Ovary (tissue), 9 donors: ENCODE data around the gene CFAP43. TPM values are rescaled to one million over a fixed set of nuclear protein-coding genes. Genes with fewer than 3 reads are reported as not detected.

Experiments used
- DNase-seq, 5 donors: peaks; one replicate each; pipeline ENCODE4 v3.0.0-alpha.2; 2019 to 2020
- H3K27ac ChIP-seq, 2 donors: fragments of 200-600 bp; one replicate each; pipeline versions ENCODE4 v1.5.1 to v1.8.0; 2019 to 2022
- H3K27me3 ChIP-seq: fragments of 200-600 bp; one replicate; pipeline ENCODE4 v1.8.0; 2022
- H3K36me3 ChIP-seq: fragments of 200-600 bp; sonication (generic); one replicate; pipeline ENCODE4 v1.5.1; 2019
- H3K4me1 ChIP-seq: one replicate; pipeline ENCODE4 v1.8.1; 2013; ENCODE audit warnings: mild to moderate bottlenecking, moderate library complexity; ENCODE audit not compliant: insufficient read depth
- H3K4me3 ChIP-seq: fragments of 200-600 bp; sonication (generic); one replicate; pipeline ENCODE4 v1.5.1; 2017
- H3K9me3 ChIP-seq, 2 donors: fragments of 200-600 bp in 1 of 2; sonication (generic) in 1 of 2; one replicate each; pipeline versions ENCODE4 v1.5.1 to v1.8.1; 2013 to 2019; ENCODE audit warnings: mild to moderate bottlenecking in 1 of 2, moderate library complexity in 1 of 2
- EP300 ChIP-seq: sonication (generic); formaldehyde crosslinking; IDR thresholded peaks from one replicate; pipeline ENCODE4 v1.6.1; 2017; ENCODE audit warnings: antibody characterized with exemption
- POLR2A ChIP-seq: fragments of 450-650 bp; IDR thresholded peaks from one replicate; pipeline ENCODE4 v1.6.1; 2017; ENCODE audit warnings: antibody characterized with exemption, mild to moderate bottlenecking, moderate library complexity
- WGBS, 3 donors: extraction: QIAGEN DNeasy Blood & Tissue Kit in 1 of 3; methylation state at CpG; one replicate each; pipeline versions ENCODE4 v1.1.5 to v1.1.7; 2013 to 2017; 5-methylcytosine and 5-hydroxymethylcytosine counted together
- intact Hi-C, 4 donors: fragments of 100-400 bp; cut with DNase I; formaldehyde crosslinking; loops; one replicate each; pipeline versions ENCODE4 v1.11.0 to v1.15.1; 2022 to 2023
- polyA plus RNA-seq, 2 donors: library from polyadenylated mRNA; stranded (reverse); fragments of 200-250 nt in 1 of 2; fragments of 350-450 nt in 1 of 2; fragmentation: Illumina TruSeq in 1 of 2; extraction: RNeasy Lipid Tissue Mini Kit (QIAGEN cat#74804) in 1 of 2; gene quantifications; one replicate each; pipeline ENCODE4 v1.2.3, GENCODE V29; 2013 to 2014
- total RNA-seq, 7 donors: library from RNA; depleted of rRNA in 2 of 7; stranded (reverse); fragments of >200 nt in 2 of 7; fragmentation: NEBNext Ultra II Directional in 3 of 7; extraction: Animal tissue kit (Norgen Biotek cat#: 25700) in 3 of 7; gene quantifications; one replicate each; pipeline versions ENCODE4 v1.1.0 to v1.2.4, GENCODE V29; 2016 to 2023
- TF ChIP-seq, protein P1 (sequence below), 3 donors: fragments of 450-650 bp in 2 of 3; fragments of 200-600 bp in 1 of 3; IDR thresholded peaks; one replicate each; pipeline versions ENCODE4 v1.5.1 to v1.8.0; 2016 to 2022; ENCODE audit warnings: antibody characterized with exemption in 3 of 3, mild to moderate bottlenecking in 1 of 3
- donor health status: DM: no; HTN: no; CAD: no; lungs with moderate emphysema.
- donor health status: DM: no; HTN: no; CAD: no.
- donor health status: Bipolar disorder and iron deficiency.
- donor health status: DM: yes; HTN: yes; CAD: no.
- donor health status: DM: no; HTN: no; CAD: no.
- donor health status: DM: yes; HTN: yes; CAD: no.

CFAP43 gene
- total and polyA plus RNA-seq, 9 donors = 1.1 to 58.6 (median 2.6) TPM

DNA sequence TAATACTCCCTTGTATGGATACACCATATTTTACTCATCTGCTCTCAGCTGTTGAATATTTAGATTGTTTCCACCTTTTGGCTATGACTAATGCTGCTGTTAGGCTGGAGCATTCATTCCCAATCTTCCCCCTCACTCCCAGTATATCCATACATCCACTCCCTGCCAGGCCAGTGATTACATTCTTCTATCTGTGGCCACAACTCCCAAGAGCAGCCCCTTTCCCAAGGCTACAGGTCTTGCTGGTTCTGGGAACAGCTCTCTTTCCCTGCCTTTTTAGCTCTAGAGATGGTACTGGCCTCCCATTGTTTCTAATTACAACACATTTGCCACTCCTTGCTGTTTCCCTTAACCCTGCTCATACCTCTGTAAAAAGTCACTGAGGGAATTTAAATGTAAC, 82.0 kb downstream of the CFAP43 start:
- TF ChIP-seq, protein P1, sequence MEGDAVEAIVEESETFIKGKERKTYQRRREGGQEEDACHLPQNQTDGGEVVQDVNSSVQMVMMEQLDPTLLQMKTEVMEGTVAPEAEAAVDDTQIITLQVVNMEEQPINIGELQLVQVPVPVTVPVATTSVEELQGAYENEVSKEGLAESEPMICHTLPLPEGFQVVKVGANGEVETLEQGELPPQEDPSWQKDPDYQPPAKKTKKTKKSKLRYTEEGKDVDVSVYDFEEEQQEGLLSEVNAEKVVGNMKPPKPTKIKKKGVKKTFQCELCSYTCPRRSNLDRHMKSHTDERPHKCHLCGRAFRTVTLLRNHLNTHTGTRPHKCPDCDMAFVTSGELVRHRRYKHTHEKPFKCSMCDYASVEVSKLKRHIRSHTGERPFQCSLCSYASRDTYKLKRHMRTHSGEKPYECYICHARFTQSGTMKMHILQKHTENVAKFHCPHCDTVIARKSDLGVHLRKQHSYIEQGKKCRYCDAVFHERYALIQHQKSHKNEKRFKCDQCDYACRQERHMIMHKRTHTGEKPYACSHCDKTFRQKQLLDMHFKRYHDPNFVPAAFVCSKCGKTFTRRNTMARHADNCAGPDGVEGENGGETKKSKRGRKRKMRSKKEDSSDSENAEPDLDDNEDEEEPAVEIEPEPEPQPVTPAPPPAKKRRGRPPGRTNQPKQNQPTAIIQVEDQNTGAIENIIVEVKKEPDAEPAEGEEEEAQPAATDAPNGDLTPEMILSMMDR (IDR thresholded peaks at IDR 0.05) = no peak
- TF ChIP-seq EP300 (no peak), POLR2A (no peak)
- DNase-seq = no peak
- no peaks in the 10 kb centered on the region for H3K36me3 ChIP-seq
- no peaks in the 10 kb centered on the region for H3K9me3 ChIP-seq
- no peaks in the 10 kb centered on the region for H3K4me1 ChIP-seq
- H3K4me3 ChIP-seq = no peak overlapping the region
- H3K27me3 ChIP-seq = no peaks in the 10 kb centered on the region
- H3K27ac ChIP-seq = no peak overlapping the region
- intact Hi-C loops = no loop called here

DNA sequence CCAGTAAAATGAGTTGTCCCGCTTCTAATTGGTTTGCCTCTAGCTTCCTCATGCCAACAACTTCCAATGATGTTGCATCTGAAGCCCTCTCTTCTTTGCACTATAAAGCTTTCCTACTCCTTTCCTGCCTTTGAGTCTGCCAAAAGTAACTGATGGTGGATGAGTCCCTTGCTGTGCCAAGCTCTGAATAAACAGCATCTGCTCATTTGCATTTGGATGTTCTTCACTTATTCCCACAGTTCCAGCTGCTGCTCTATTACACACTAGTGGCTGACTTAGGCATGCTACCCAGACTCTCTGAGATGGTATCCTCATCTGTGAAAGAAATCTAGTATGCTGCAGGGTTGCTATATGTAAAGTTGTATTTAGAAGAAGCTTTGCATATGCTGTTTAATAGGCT, 85.3 kb downstream of the CFAP43 start:
- no peak for DNase-seq
- no peaks in the 10 kb centered on the region for H3K27me3 ChIP-seq
- TF ChIP-seq EP300 (no peak), POLR2A (no peak)
- TF ChIP-seq, protein P1 (IDR thresholded peaks at IDR 0.05) = no peak
- no peaks in the 10 kb centered on the region for H3K9me3 ChIP-seq
- no peak overlapping the region for H3K4me3 ChIP-seq
- 87 to 89% (median 87%) methylated on average over 1 of the region's 1 CpG for WGBS, 3 donors
- no peak overlapping the region for H3K27ac ChIP-seq
- no peaks in the 10 kb centered on the region for H3K4me1 ChIP-seq
- intact Hi-C loops = no loop called here
- H3K36me3 ChIP-seq = no peaks in the 10 kb centered on the region

DNA sequence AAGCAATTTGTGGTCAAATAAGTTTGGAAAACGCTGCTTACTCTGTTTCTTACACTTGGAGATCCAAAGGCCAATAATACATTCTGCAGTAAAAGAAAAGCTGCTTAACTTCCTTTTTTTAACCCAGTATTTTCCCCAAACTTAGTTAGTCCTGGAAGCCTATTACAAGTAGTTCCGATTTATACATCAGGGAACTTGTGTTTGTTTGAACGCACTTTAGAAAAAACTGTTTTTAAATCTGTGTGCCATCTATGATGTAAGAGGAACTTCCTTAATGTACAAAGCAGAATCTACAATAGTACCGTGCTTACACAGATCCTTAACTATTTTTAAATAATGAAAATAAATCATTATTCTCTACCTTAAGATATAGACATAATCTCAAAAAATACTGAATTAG, 87.2 kb downstream of the CFAP43 start:
- intact Hi-C loops = no loop called here
- no peaks in the 10 kb centered on the region for H3K36me3 ChIP-seq
- H3K4me3 ChIP-seq = no peak overlapping the region
- no peaks in the 10 kb centered on the region for H3K4me1 ChIP-seq
- H3K9me3 ChIP-seq = no peaks in the 10 kb centered on the region
- H3K27ac ChIP-seq = no peak overlapping the region
- whole genome bisulfite sequencing, 3 donors = 72 to 78% (median 77%) methylated on average over 4 of the region's 4 CpGs
- H3K27me3 ChIP-seq = no peaks in the 10 kb centered on the region
- TF ChIP-seq, protein P1 (IDR thresholded peaks at IDR 0.05) = no peak
- TF ChIP-seq EP300 = no peak
- TF ChIP-seq POLR2A = no peak
- no peak for DNase-seq

DNA sequence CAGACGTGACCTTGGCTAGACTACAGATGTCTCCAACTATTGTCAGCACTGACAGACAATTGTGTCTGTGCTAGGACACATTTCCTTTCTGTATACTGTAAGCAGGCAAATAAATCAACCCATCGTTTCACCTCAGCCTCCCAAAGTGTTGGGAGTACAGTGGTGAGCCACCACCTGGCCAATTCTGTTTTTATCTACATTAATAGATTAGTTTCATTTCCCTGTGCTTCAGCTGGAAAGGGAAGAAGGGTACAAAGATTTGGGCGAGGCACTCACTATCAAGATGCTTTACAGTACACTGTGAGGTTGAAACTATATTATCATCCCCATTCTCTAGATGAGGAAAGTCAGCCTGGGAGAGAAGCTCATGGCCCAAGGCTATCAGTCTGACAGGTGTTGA, 88.3 kb downstream of the CFAP43 start:
- TF ChIP-seq EP300 (no peak), POLR2A (no peak)
- TF ChIP-seq, protein P1 (IDR thresholded peaks at IDR 0.05) = no peak
- Histone ChIP-seq H3K4me1 (no peaks in the 10 kb centered on the region), H3K9me3 (no peaks in the 10 kb centered on the region), H3K27me3 (no peaks in the 10 kb centered on the region), H3K4me3 (no peak overlapping the region), H3K36me3 (no peaks in the 10 kb centered on the region), H3K27ac (no peak overlapping the region)
- no peak for DNase-seq
- WGBS, 3 donors = 67 to 80% (median 74%) methylated on average over 3 of the region's 3 CpGs
- intact Hi-C loops = no loop called here

DNA sequence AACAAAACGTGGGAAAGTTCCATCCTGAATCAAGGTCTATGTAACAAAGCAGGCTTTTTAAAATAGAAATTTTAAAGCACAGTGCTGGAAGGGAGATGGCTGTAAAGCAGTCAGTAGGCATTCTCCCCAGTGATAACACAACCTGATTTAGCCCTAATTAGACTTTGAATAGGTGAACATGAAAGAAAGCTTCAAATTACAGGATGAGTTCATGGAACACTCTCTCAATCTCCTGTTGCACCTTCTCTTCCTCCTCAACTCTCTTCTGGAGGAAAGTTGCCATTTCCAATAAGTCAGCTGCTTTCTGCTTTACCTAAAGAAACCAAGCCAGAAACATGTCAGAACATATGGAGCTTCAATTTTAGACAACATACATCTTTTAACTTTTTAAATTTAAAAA, 90.1 kb downstream of the CFAP43 start:
- 25 to 32% (median 31%) methylated on average over 1 of the region's 1 CpG for WGBS, 3 donors

More for the DNA sequence above, 90.1 kb downstream of the CFAP43 start:
- TF ChIP-seq, protein P1 (IDR thresholded peaks at IDR 0.05) = no peak
- TF ChIP-seq POLR2A (no peak), EP300 (no peak)
- no peak overlapping the region for H3K4me3 ChIP-seq
- H3K9me3 ChIP-seq = no peaks in the 10 kb centered on the region
- intact Hi-C loops = no loop called here
- H3K27ac ChIP-seq = no peak overlapping the region
- no peaks in the 10 kb centered on the region for H3K36me3 ChIP-seq
- H3K4me1 ChIP-seq = no peaks in the 10 kb centered on the region
- no peak for DNase-seq
- H3K27me3 ChIP-seq = no peaks in the 10 kb centered on the region
